ENCODE data around the gene EVPL. TPM values are rescaled to one million over a fixed set of nuclear protein-coding genes. Genes with fewer than 3 reads are reported as not detected.
A peak's percentile ranks its signal among the peaks of the same experiment; 100 is the strongest.

Gene EVPL
- total RNA-seq, 1 experiment from 2014 or later, result 36.4 TPM

- no peaks in the 10 kb centered on the region for H3K4me1 ChIP-seq (ENCODE audit: control insufficient read depth, insufficient read depth, low read length)
- no peak overlapping the region for H3K27ac ChIP-seq (ENCODE audit: low read length)
- H3K36me3 ChIP-seq (ENCODE audit: control insufficient read depth, insufficient read depth, low read length), result no peaks in the 10 kb centered on the region
- ChIA-PET CTCF (interaction anchor here (0.6 to 1.2 kb wide), 7 partner anchors 10 to 266 kb away, joined by 3 to 10 read pairs (median 3); partner anchors contain the start of gene EVPL), POLR2A (interaction anchor here (0.6 kb wide), 1 partner anchor 115 kb away, joined by 9 read pairs; no protein-coding TSS in a partner anchor)
- ATAC-seq, result peak; percentile 91
- peak; percentile 32 for DNase-seq (ENCODE audit: low read depth, low spot score)
- in situ Hi-C loops (cut with HindIII; ENCODE audit: low pct_unique_long_range_greater_than_20kb, low sequenced_read_pairs) (no loop called here), intact Hi-C loops (cut with micrococcal nuclease; ENCODE audit: unreplicated experiment) (no loop called here)
- H3K9me3 ChIP-seq (ENCODE audit: control insufficient read depth, insufficient read depth, low read depth, low read length), result no peaks in the 10 kb centered on the region
- no peak overlapping the region for H3K4me3 ChIP-seq (ENCODE audit: low read depth in 2 of 2, low read length in 2 of 2)
- TF ChIP-seq TCF7L2 (IDR thresholded peaks at IDR 0.05; ENCODE audit: low read depth, low read length) (no peak), CTCF (IDR thresholded peaks at IDR 0.05) (peak; percentile 99), POLR2AphosphoS5 (IDR thresholded peaks at IDR 0.05; ENCODE audit: low read depth, low read length) (no peak), SIN3A (IDR thresholded peaks at IDR 0.05; ENCODE audit: borderline replicate concordance, insufficient read depth, low read depth, low read length) (no peak), REST (IDR thresholded peaks at IDR 0.05; ENCODE audit: insufficient read depth in 1 of 2, low read depth in 2 of 2, low read length in 1 of 2) (no peak)
- no peaks in the 10 kb centered on the region for H3K27me3 ChIP-seq (ENCODE audit: control insufficient read depth, insufficient read depth, low read length)
- no TSS peak for BruUV-seq (replicated peaks)
Observed at GRCh38 chr17:76014100-76014924, 12.8 kb downstream of the EVPL start.

GRCh38 chr17:76013377-76013932 lies 13.7 kb downstream of the EVPL start:
- CTCF ChIA-PET, result interaction anchor here (0.6 kb wide), 1 partner anchor 51 kb away, joined by 10 read pairs; no protein-coding TSS in a partner anchor
- no peaks in the 10 kb centered on the region for H3K4me1 ChIP-seq (ENCODE audit: control insufficient read depth, insufficient read depth, low read length)
- ATAC-seq (no peak), DNase-seq (ENCODE audit: low read depth, low spot score) (no peak)
- intact Hi-C loops (cut with micrococcal nuclease; ENCODE audit: unreplicated experiment) (no loop called here), in situ Hi-C loops (cut with HindIII; ENCODE audit: low pct_unique_long_range_greater_than_20kb, low sequenced_read_pairs) (no loop called here)
- no peaks in the 10 kb centered on the region for H3K9me3 ChIP-seq (ENCODE audit: control insufficient read depth, insufficient read depth, low read depth, low read length)
- no peaks in the 10 kb centered on the region for H3K36me3 ChIP-seq (ENCODE audit: control insufficient read depth, insufficient read depth, low read length)
- H3K27ac ChIP-seq (ENCODE audit: low read length), result no peak overlapping the region
- POLR2A ChIA-PET, result no interaction called here
- no TSS peak for BruUV-seq (replicated peaks)
- no peak for TF ChIP-seq CTCF (IDR thresholded peaks at IDR 0.05)
- no peak for TF ChIP-seq SIN3A (IDR thresholded peaks at IDR 0.05; ENCODE audit: borderline replicate concordance, insufficient read depth, low read depth, low read length)
- TF ChIP-seq POLR2AphosphoS5 (IDR thresholded peaks at IDR 0.05; ENCODE audit: low read depth, low read length), result no peak
- TF ChIP-seq REST (IDR thresholded peaks at IDR 0.05; ENCODE audit: insufficient read depth in 1 of 2, low read depth in 2 of 2, low read length in 1 of 2), result no peak
- TF ChIP-seq TCF7L2 (IDR thresholded peaks at IDR 0.05; ENCODE audit: low read depth, low read length), result no peak
- no peaks in the 10 kb centered on the region for H3K27me3 ChIP-seq (ENCODE audit: control insufficient read depth, insufficient read depth, low read length)
- no peak overlapping the region for H3K4me3 ChIP-seq (ENCODE audit: low read depth in 2 of 2, low read length in 2 of 2)
